ENCODE measurements around the gene SLC13A1. TPM values are rescaled to one million over a fixed set of nuclear protein-coding genes. Genes with fewer than 3 reads are reported as not detected.

Gene SLC13A1
- total and polyA plus RNA-seq, 4 donors, result not detected

GRCh38 chr7:123184271-123184670 lies 15.5 kb downstream of the SLC13A1 start:
- DNase-seq (no peak), ATAC-seq (ENCODE audit: low FRiP score) (no peak)
- Histone ChIP-seq H3K27me3 (ENCODE audit: control insufficient read depth in 1 of 2, insufficient read depth in 2 of 2, low read length in 1 of 2) (no peaks in the 10 kb centered on the region), H3K4me1 (ENCODE audit: control insufficient read depth in 1 of 2, insufficient read depth in 2 of 2, low read length in 2 of 2) (no peaks in the 10 kb centered on the region), H3K27ac (ENCODE audit: low read depth in 1 of 2, low read length in 2 of 2) (no peak overlapping the region), H3K9me3 (ENCODE audit: control insufficient read depth, low read length) (no peaks in the 10 kb centered on the region), H3K36me3 (ENCODE audit: control insufficient read depth in 1 of 2, insufficient read depth in 2 of 2, low read length in 1 of 2) (no peaks in the 10 kb centered on the region), H3K4me3 (ENCODE audit: low read length in 2 of 2) (no peak overlapping the region)
- intact Hi-C loops (cut with DNase I), result no loop called here

- no peak overlapping the region for H3K27ac ChIP-seq (ENCODE audit: low read depth in 1 of 2, low read length in 2 of 2)
- no peaks in the 10 kb centered on the region for H3K4me1 ChIP-seq (ENCODE audit: control insufficient read depth in 1 of 2, insufficient read depth in 2 of 2, low read length in 2 of 2)
- intact Hi-C loops (cut with DNase I), result no loop called here
- 78 to 86% methylated on average over 2 of the region's 2 CpGs for WGBS, 2 donors
- no peaks in the 10 kb centered on the region for H3K27me3 ChIP-seq (ENCODE audit: control insufficient read depth in 1 of 2, insufficient read depth in 2 of 2, low read length in 1 of 2)
- no peaks in the 10 kb centered on the region for H3K36me3 ChIP-seq (ENCODE audit: control insufficient read depth in 1 of 2, insufficient read depth in 2 of 2, low read length in 1 of 2)
- DNase-seq (no peak), ATAC-seq (ENCODE audit: low FRiP score) (no peak)
- no peaks in the 10 kb centered on the region for H3K9me3 ChIP-seq (ENCODE audit: control insufficient read depth, low read length)
- H3K4me3 ChIP-seq (ENCODE audit: low read length in 2 of 2), result no peak overlapping the region
Observed at GRCh38 chr7:123183431-123183830, 16.3 kb downstream of the SLC13A1 start.

DNA sequence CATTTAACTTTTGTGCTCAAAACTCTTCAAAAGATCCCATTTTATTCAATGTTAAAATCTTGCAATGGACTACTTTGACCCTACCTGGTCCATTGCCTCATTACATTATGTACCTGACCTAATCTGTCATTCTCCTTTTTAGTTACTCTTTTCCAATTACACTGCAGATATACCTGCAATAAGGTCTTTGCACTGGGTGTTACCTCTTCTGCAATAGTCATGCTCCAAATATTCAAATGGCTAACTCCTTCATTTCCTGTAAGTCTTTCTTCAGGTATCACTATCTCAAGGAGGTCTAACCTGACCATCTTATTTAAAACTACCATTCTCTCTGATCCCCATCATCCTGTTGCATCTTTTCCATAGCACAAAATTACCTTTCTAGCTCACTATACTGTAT lies 22.3 kb downstream of the SLC13A1 start:
- no peak overlapping the region for H3K27ac ChIP-seq (ENCODE audit: low read depth in 1 of 2, low read length in 2 of 2)
- DNase-seq (no peak), ATAC-seq (ENCODE audit: low FRiP score) (no peak)
- H3K4me1 ChIP-seq (ENCODE audit: control insufficient read depth in 1 of 2, insufficient read depth in 2 of 2, low read length in 2 of 2), result no peaks in the 10 kb centered on the region
- no peaks in the 10 kb centered on the region for H3K36me3 ChIP-seq (ENCODE audit: control insufficient read depth in 1 of 2, insufficient read depth in 2 of 2, low read length in 1 of 2)
- no peaks in the 10 kb centered on the region for H3K27me3 ChIP-seq (ENCODE audit: control insufficient read depth in 1 of 2, insufficient read depth in 2 of 2, low read length in 1 of 2)
- H3K4me3 ChIP-seq (ENCODE audit: low read length in 2 of 2), result no peak overlapping the region
- intact Hi-C loops (cut with DNase I), result no loop called here
- H3K9me3 ChIP-seq (ENCODE audit: control insufficient read depth, low read length), result no peaks in the 10 kb centered on the region

- Histone ChIP-seq H3K4me1 (ENCODE audit: control insufficient read depth in 1 of 2, insufficient read depth in 2 of 2, low read length in 2 of 2) (no peaks in the 10 kb centered on the region), H3K9me3 (ENCODE audit: control insufficient read depth, low read length) (no peaks in the 10 kb centered on the region), H3K4me3 (ENCODE audit: low read length in 2 of 2) (no peak overlapping the region), H3K36me3 (ENCODE audit: control insufficient read depth in 1 of 2, insufficient read depth in 2 of 2, low read length in 1 of 2) (no peaks in the 10 kb centered on the region), H3K27ac (ENCODE audit: low read depth in 1 of 2, low read length in 2 of 2) (no peak overlapping the region), H3K27me3 (ENCODE audit: control insufficient read depth in 1 of 2, insufficient read depth in 2 of 2, low read length in 1 of 2) (no peaks in the 10 kb centered on the region)
- no peak for DNase-seq
- 87 to 89% methylated on average over 15 of the region's 15 CpGs for WGBS, 2 donors
- intact Hi-C loops (cut with DNase I), result no loop called here
- ATAC-seq (ENCODE audit: low FRiP score), result no peak
Observed at GRCh38 chr7:123170333-123171246, 29.2 kb downstream of the SLC13A1 start.

DNA sequence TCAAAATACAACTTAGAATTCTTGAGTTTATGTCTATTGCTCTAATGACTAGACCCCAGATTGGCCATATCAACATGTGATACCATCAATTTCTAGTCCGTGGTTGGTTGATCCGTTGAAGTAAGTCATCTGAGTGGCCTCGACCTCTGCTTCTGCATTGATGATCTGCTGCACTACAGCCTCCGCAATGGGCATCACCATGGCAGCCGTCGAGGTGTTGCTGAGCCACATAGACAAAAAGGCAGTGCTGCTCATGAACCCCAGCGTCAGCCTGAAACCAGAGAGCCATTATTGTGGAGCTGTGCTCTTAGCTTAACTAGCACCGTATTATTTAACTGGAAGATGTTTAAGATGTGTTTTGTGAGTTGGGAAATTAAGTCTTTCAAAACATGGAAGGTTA lies 30.7 kb downstream of the SLC13A1 start:
- Histone ChIP-seq H3K4me1 (ENCODE audit: control insufficient read depth in 1 of 2, insufficient read depth in 2 of 2, low read length in 2 of 2) (no peaks in the 10 kb centered on the region), H3K36me3 (ENCODE audit: control insufficient read depth in 1 of 2, insufficient read depth in 2 of 2, low read length in 1 of 2) (no peaks in the 10 kb centered on the region), H3K27me3 (ENCODE audit: control insufficient read depth in 1 of 2, insufficient read depth in 2 of 2, low read length in 1 of 2) (no peaks in the 10 kb centered on the region), H3K9me3 (ENCODE audit: control insufficient read depth, low read length) (no peaks in the 10 kb centered on the region), H3K27ac (ENCODE audit: low read depth in 1 of 2, low read length in 2 of 2) (no peak overlapping the region), H3K4me3 (ENCODE audit: low read length in 2 of 2) (no peak overlapping the region)
- intact Hi-C loops (cut with DNase I), result no loop called here
- ATAC-seq (ENCODE audit: low FRiP score) (no peak), DNase-seq (no peak)
- WGBS, 2 donors, result 85 to 88% methylated on average over 8 of the region's 8 CpGs

- no peaks in the 10 kb centered on the region for H3K27me3 ChIP-seq (ENCODE audit: control insufficient read depth in 1 of 2, insufficient read depth in 2 of 2, low read length in 1 of 2)
- no peak overlapping the region for H3K4me3 ChIP-seq (ENCODE audit: low read length in 2 of 2)
- H3K4me1 ChIP-seq (ENCODE audit: control insufficient read depth in 1 of 2, insufficient read depth in 2 of 2, low read length in 2 of 2), result no peaks in the 10 kb centered on the region
- no peaks in the 10 kb centered on the region for H3K36me3 ChIP-seq (ENCODE audit: control insufficient read depth in 1 of 2, insufficient read depth in 2 of 2, low read length in 1 of 2)
- H3K9me3 ChIP-seq (ENCODE audit: control insufficient read depth, low read length), result no peaks in the 10 kb centered on the region
- intact Hi-C loops (cut with DNase I), result loop anchor here (10.0 kb wide), 2 partner anchors 933 to 943 kb away; no protein-coding TSS in a partner anchor
- ATAC-seq (ENCODE audit: low FRiP score) (no peak), DNase-seq (no peak)
- H3K27ac ChIP-seq (ENCODE audit: low read depth in 1 of 2, low read length in 2 of 2), result no peak overlapping the region
Observed at GRCh38 chr7:123157606-123158005, 42.2 kb downstream of the SLC13A1 start.

DNA sequence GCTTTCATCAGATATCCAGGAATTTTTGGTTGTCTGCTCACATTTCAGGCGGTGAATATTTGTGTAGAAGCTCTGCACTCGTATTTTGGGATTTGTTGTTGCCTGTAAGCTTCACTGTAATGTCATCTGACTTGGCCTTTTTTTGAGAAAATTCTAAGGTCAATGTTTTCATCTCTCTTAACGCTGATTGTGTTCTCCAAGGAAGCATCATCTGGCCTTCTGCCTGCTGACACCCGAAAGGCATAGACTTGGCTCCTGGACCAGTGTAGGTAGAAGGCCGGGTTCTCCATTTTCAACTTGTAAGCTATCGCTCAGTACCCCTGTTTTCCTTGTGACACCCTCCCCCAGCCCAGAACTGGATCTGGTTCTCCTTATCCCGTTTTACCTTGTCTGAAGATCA lies 44.2 kb downstream of the SLC13A1 start:
- ATAC-seq (ENCODE audit: low FRiP score) (no peak), DNase-seq (no peak)
- Histone ChIP-seq H3K27me3 (ENCODE audit: control insufficient read depth in 1 of 2, insufficient read depth in 2 of 2, low read length in 1 of 2) (no peaks in the 10 kb centered on the region), H3K36me3 (ENCODE audit: control insufficient read depth in 1 of 2, insufficient read depth in 2 of 2, low read length in 1 of 2) (no peaks in the 10 kb centered on the region), H3K27ac (ENCODE audit: low read depth in 1 of 2, low read length in 2 of 2) (no peak overlapping the region), H3K9me3 (ENCODE audit: control insufficient read depth, low read length) (no peaks in the 10 kb centered on the region), H3K4me1 (ENCODE audit: control insufficient read depth in 1 of 2, insufficient read depth in 2 of 2, low read length in 2 of 2) (no peaks in the 10 kb centered on the region), H3K4me3 (ENCODE audit: low read length in 2 of 2) (no peak overlapping the region)
- WGBS, 2 donors, result 80 to 89% methylated on average over 7 of the region's 7 CpGs
- intact Hi-C loops (cut with DNase I), result loop anchor here (10.0 kb wide), 2 partner anchors 931 to 941 kb away; no protein-coding TSS in a partner anchor

GRCh38 chr7:123154231-123154860 lies 45.4 kb downstream of the SLC13A1 start:
- H3K4me3 ChIP-seq (ENCODE audit: low read length in 2 of 2), result no peak overlapping the region
- no peaks in the 10 kb centered on the region for H3K36me3 ChIP-seq (ENCODE audit: control insufficient read depth in 1 of 2, insufficient read depth in 2 of 2, low read length in 1 of 2)
- intact Hi-C loops (cut with DNase I), result loop anchor here (10.0 kb wide), 2 partner anchors 930 to 940 kb away; no protein-coding TSS in a partner anchor
- DNase-seq (peak; percentile 57 to 62), ATAC-seq (ENCODE audit: low FRiP score) (peak; percentile 83)
- no peak overlapping the region for H3K27ac ChIP-seq (ENCODE audit: low read depth in 1 of 2, low read length in 2 of 2)
- WGBS, 2 donors, result 2 to 4% methylated on average over 3 of the region's 3 CpGs
- H3K9me3 ChIP-seq (ENCODE audit: control insufficient read depth, low read length), result no peaks in the 10 kb centered on the region
- no peaks in the 10 kb centered on the region for H3K27me3 ChIP-seq (ENCODE audit: control insufficient read depth in 1 of 2, insufficient read depth in 2 of 2, low read length in 1 of 2)
- H3K4me1 ChIP-seq (ENCODE audit: control insufficient read depth in 1 of 2, insufficient read depth in 2 of 2, low read length in 2 of 2), result no peaks in the 10 kb centered on the region

GRCh38 chr7:123151443-123151842 lies 48.3 kb downstream of the SLC13A1 start:
- WGBS, 2 donors, result 75 to 79% methylated on average over 3 of the region's 3 CpGs
- intact Hi-C loops (cut with DNase I), result loop anchor here (10.0 kb wide), 2 partner anchors 927 to 937 kb away; no protein-coding TSS in a partner anchor
- no peak for DNase-seq
- Histone ChIP-seq H3K4me3 (ENCODE audit: low read length in 2 of 2) (no peak overlapping the region), H3K4me1 (ENCODE audit: control insufficient read depth in 1 of 2, insufficient read depth in 2 of 2, low read length in 2 of 2) (no peaks in the 10 kb centered on the region), H3K27ac (ENCODE audit: low read depth in 1 of 2, low read length in 2 of 2) (no peak overlapping the region), H3K9me3 (ENCODE audit: control insufficient read depth, low read length) (no peaks in the 10 kb centered on the region), H3K27me3 (ENCODE audit: control insufficient read depth in 1 of 2, insufficient read depth in 2 of 2, low read length in 1 of 2) (no peaks in the 10 kb centered on the region), H3K36me3 (ENCODE audit: control insufficient read depth in 1 of 2, insufficient read depth in 2 of 2, low read length in 1 of 2) (no peaks in the 10 kb centered on the region)
- ATAC-seq (ENCODE audit: low FRiP score), result no peak

Data from aorta (tissue), 5 donors.